Measurements from ENCODE around the gene CYP2C8. TPM values are rescaled to one million over a fixed set of nuclear protein-coding genes. Genes with fewer than 3 reads are reported as not detected.

CYP2C8 gene
- total and polyA plus RNA-seq, 3 experiments from 2014 or later, result 0.11 to 0.24 TPM; not detected in 1

DNA sequence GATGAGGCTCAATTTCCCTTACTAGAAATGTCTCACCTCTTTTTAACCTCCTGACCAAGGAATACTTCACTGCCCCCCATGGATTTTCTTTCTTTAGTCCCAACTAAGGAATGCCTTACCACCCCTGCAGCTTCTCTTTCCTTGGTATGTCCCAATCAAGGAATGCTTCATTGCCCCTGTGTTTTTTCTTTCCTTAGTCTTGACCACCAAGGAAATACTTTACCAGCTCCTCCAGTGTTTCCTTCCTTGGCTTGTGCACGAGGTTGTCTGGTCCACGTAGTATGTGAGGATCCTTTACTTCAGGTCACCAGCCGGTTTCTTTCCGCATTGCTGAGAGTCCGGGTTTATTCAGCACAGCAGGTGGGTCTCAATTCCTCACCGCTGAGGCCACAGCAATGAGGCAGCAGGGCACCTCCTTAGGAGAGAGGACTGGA lies 71.5 kb downstream of the CYP2C8 start:
- no peaks in the 10 kb centered on the region for H3K36me3 Mint-ChIP-seq
- H3K9me3 Mint-ChIP-seq, result peaks cover 0 to 12% (median 4%) of the 10 kb centered on the region in 5 donors
- no peaks in the 10 kb centered on the region for H3K4me1 Mint-ChIP-seq
- Histone ChIP-seq H3K4me3 (ENCODE audit: low read length) (no peak overlapping the region), H3K27me3 (ENCODE audit: insufficient read depth, low read length, poor library complexity, severe bottlenecking) (no peaks in the 10 kb centered on the region), H3K4me1 (ENCODE audit: insufficient read depth, low read length) (no peaks in the 10 kb centered on the region), H3K9me3 (ENCODE audit: low read length) (no peaks in the 10 kb centered on the region), H3K36me3 (ENCODE audit: insufficient read depth, low read length) (no peaks in the 10 kb centered on the region), H3K27ac (ENCODE audit: low read depth, low read length) (no peak overlapping the region)
- CTCF ChIA-PET, result no interaction called here
- H3K27ac Mint-ChIP-seq, result no peak overlapping the region
- POLR2A ChIA-PET, result no interaction called here
- H3K4me3 Mint-ChIP-seq, result no peak overlapping the region
- no peak for DNase-seq
- no peaks in the 10 kb centered on the region for H3K27me3 Mint-ChIP-seq

- ChIA-PET POLR2A (no interaction called here), CTCF (no interaction called here)
- Mint-ChIP-seq H3K27me3 (no peaks in the 10 kb centered on the region), H3K27ac (no peak overlapping the region), H3K4me3 (no peak overlapping the region), H3K9me3 (peaks cover 2 to 21% (median 18%) of the 10 kb centered on the region in 5 donors), H3K4me1 (no peaks in the 10 kb centered on the region), H3K36me3 (no peaks in the 10 kb centered on the region)
- peaks cover 4% of the 10 kb centered on the region for H3K9me3 ChIP-seq (ENCODE audit: low read length)
- H3K27me3 ChIP-seq (ENCODE audit: insufficient read depth, low read length, poor library complexity, severe bottlenecking), result no peaks in the 10 kb centered on the region
- no peaks in the 10 kb centered on the region for H3K4me1 ChIP-seq (ENCODE audit: insufficient read depth, low read length)
- H3K4me3 ChIP-seq (ENCODE audit: low read length), result no peak overlapping the region
- H3K27ac ChIP-seq (ENCODE audit: low read depth, low read length), result no peak overlapping the region
- DNase-seq, result no peak
- H3K36me3 ChIP-seq (ENCODE audit: insufficient read depth, low read length), result no peaks in the 10 kb centered on the region
Measured at GRCh38 chr10:94992811-94993210, 76.5 kb downstream of the CYP2C8 start.

DNA sequence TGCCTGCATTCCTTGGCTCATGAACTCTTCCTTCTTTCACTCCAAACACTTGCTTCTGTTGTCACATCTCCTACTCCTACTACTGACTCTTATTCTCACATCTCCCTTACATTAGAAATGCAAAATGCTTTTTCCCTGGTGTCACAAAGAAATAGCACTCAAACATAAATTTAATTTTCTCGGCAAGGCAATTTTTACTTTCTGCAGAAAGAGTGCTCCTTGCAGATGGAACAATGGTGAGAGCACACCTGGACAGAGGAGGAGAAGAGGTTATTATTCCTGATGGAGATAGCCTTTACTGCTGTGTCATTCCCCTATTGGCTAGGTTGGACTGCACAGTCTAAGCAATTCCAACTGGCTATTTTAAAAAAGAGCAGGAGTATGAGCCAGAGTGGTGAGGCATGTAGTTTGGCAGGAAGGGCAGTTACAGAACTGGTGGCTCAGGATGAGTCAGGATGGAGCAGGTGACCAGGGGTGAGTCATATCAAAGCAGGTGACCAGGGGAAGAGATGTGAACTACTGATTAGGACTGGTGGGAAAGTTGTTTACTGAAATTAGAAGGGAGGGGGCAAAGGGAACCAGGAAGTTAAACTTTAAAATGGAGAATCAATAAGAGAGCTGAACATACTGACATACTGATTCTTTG lies 77.9 kb downstream of the CYP2C8 start:
- H3K9me3 ChIP-seq (ENCODE audit: low read length), result peaks cover 4% of the 10 kb centered on the region
- DNase-seq, result no peak
- no peaks in the 10 kb centered on the region for H3K36me3 Mint-ChIP-seq
- no peaks in the 10 kb centered on the region for H3K27me3 ChIP-seq (ENCODE audit: insufficient read depth, low read length, poor library complexity, severe bottlenecking)
- no peaks in the 10 kb centered on the region for H3K27me3 Mint-ChIP-seq
- H3K4me1 ChIP-seq (ENCODE audit: insufficient read depth, low read length), result no peaks in the 10 kb centered on the region
- H3K9me3 Mint-ChIP-seq, result peaks cover 3 to 21% (median 18%) of the 10 kb centered on the region in 5 donors
- no peak overlapping the region for H3K27ac Mint-ChIP-seq
- CTCF ChIA-PET, result no interaction called here
- H3K27ac ChIP-seq (ENCODE audit: low read depth, low read length), result no peak overlapping the region
- no peaks in the 10 kb centered on the region for H3K36me3 ChIP-seq (ENCODE audit: insufficient read depth, low read length)
- no peaks in the 10 kb centered on the region for H3K4me1 Mint-ChIP-seq
- H3K4me3 ChIP-seq (ENCODE audit: low read length), result no peak overlapping the region
- POLR2A ChIA-PET, result no interaction called here
- no peak overlapping the region for H3K4me3 Mint-ChIP-seq

- Mint-ChIP-seq H3K9me3 (peaks cover 3 to 23% (median 13%) of the 10 kb centered on the region in 5 donors), H3K36me3 (no peaks in the 10 kb centered on the region), H3K27ac (no peak overlapping the region), H3K4me1 (no peaks in the 10 kb centered on the region), H3K4me3 (no peak overlapping the region), H3K27me3 (no peaks in the 10 kb centered on the region)
- H3K4me1 ChIP-seq (ENCODE audit: insufficient read depth, low read length), result no peaks in the 10 kb centered on the region
- H3K36me3 ChIP-seq (ENCODE audit: insufficient read depth, low read length), result no peaks in the 10 kb centered on the region
- peaks cover 4% of the 10 kb centered on the region for H3K9me3 ChIP-seq (ENCODE audit: low read length)
- H3K27ac ChIP-seq (ENCODE audit: low read depth, low read length), result no peak overlapping the region
- DNase-seq, result no peak
- H3K27me3 ChIP-seq (ENCODE audit: insufficient read depth, low read length, poor library complexity, severe bottlenecking), result no peaks in the 10 kb centered on the region
- ChIA-PET CTCF (no interaction called here), POLR2A (no interaction called here)
- no peak overlapping the region for H3K4me3 ChIP-seq (ENCODE audit: low read length)
Measured at GRCh38 chr10:94989192-94989591, 80.1 kb downstream of the CYP2C8 start.

Other genes with a start within 250 kb of the CYP2C8 start
- gene CYP2C9, start 130.8 kb downstream of the CYP2C8 start, total RNA-seq, result not detected
- not detected for gene CYP2C9, start 130.8 kb downstream of the CYP2C8 start, polyA plus RNA-seq
- not detected for gene ACSM6, start 124.7 kb upstream of the CYP2C8 start, total RNA-seq
- not detected for gene ACSM6, start 124.7 kb upstream of the CYP2C8 start, polyA plus RNA-seq
- gene PDLIM1, start 221.5 kb upstream of the CYP2C8 start, total RNA-seq, result 1 to 10 TPM in 1 of 2 experiments, under 1 TPM in 1; 0.88 to 1.4 TPM
- 11.7 TPM for gene PDLIM1, start 221.5 kb upstream of the CYP2C8 start, polyA plus RNA-seq

Data from CD8-positive, alpha-beta memory T cell (primary cell).